Cardiac fibroblast (primary cell): ENCODE data around the gene CCDC187.

ENCODE experiments used
- DNase-seq, 2 donors: peaks; one replicate each; pipeline versions ENCODE4 v3.0.0 to v3.0.0-alpha.2; 2010; ENCODE audit warnings: low read depth in 2 of 2
- H3K4me3 ChIP-seq, 2 donors: replicated peaks in 1 of 2; 1 replicate in 1 of 2; 2 replicates in 1 of 2; pipeline ENCODE4 v1.5.1; 2011; ENCODE audit warnings: low read depth in 2 of 2, low read length in 2 of 2, mild to moderate bottlenecking in 2 of 2, moderate library complexity in 1 of 2
- TF ChIP-seq, protein P1 (sequence below): IDR thresholded peaks from one replicate; pipeline ENCODE4 v1.5.1; 2011; ENCODE audit warnings: low read depth, mild to moderate bottlenecking, low read length, inconsistent platforms

CCDC187 gene

DNA sequence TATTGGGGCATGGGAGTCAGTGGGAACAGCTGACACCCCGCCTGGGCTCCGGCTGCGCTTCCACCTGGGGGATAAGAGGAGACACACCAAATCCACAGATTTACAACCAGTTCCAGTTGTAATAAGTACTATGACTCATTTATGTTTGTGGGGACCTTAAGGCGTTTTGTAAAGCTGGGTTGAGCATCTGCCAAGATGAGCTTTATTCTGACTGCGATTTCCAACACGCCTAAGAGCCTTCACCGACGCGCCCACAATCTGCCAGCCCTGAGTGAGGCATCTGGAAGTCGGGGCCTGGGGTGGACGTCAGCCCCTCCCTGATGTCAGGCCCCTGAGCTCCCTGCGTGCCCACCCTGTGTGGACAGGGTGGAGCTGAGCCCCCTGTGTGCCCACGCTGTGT lies 84.6 kb downstream of the CCDC187 start:
- peak in 1 of 2 donors; percentile 22 for DNase-seq
- no peak overlapping the region for H3K4me3 ChIP-seq
- TF ChIP-seq, protein P1, sequence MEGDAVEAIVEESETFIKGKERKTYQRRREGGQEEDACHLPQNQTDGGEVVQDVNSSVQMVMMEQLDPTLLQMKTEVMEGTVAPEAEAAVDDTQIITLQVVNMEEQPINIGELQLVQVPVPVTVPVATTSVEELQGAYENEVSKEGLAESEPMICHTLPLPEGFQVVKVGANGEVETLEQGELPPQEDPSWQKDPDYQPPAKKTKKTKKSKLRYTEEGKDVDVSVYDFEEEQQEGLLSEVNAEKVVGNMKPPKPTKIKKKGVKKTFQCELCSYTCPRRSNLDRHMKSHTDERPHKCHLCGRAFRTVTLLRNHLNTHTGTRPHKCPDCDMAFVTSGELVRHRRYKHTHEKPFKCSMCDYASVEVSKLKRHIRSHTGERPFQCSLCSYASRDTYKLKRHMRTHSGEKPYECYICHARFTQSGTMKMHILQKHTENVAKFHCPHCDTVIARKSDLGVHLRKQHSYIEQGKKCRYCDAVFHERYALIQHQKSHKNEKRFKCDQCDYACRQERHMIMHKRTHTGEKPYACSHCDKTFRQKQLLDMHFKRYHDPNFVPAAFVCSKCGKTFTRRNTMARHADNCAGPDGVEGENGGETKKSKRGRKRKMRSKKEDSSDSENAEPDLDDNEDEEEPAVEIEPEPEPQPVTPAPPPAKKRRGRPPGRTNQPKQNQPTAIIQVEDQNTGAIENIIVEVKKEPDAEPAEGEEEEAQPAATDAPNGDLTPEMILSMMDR = no peak

DNA sequence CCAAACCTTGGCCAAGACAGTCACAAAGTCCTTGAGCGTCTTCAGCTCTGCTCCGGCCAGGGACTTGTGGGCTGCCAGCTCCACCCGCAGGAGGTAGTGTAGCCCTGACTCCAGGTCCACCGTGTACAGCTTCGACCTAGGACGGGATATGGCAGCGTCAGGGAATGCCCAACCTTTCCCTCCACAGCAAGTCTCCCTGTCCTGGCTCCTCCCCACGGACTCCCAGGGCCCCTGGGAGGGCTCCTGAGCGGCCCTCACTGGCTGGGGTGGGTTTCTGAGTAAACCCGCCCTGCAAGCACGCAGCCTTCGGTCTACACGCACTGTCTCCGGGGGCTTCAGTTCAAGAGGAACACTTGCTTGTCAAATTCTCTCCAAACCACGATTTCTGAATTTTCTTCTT lies 85.2 kb downstream of the CCDC187 start:
- H3K4me3 ChIP-seq = no peak overlapping the region
- TF ChIP-seq, protein P1 = no peak
- no peak for DNase-seq

DNA sequence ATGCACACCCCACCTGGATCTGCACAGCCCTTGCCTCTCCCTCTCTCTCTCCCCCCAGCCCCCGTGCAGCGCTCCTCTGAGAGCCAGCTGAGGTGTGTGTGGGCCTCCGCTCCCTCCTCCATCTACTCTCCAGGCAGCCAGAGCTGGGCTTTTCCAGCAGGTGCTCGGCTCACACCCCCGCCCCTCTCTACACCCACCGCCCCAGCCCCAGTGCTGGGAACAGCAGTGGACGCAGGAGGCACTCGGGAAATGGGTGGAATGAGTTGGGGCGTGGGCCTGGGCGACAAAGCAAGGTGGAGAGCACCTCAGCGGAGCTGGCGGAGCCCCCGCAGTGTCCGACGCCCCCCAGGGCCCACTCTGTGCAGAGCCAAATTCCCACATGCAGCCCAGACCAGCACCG lies 85.6 kb downstream of the CCDC187 start:
- TF ChIP-seq, protein P1 = no peak
- no peak overlapping the region for H3K4me3 ChIP-seq
- DNase-seq = no peak

DNA sequence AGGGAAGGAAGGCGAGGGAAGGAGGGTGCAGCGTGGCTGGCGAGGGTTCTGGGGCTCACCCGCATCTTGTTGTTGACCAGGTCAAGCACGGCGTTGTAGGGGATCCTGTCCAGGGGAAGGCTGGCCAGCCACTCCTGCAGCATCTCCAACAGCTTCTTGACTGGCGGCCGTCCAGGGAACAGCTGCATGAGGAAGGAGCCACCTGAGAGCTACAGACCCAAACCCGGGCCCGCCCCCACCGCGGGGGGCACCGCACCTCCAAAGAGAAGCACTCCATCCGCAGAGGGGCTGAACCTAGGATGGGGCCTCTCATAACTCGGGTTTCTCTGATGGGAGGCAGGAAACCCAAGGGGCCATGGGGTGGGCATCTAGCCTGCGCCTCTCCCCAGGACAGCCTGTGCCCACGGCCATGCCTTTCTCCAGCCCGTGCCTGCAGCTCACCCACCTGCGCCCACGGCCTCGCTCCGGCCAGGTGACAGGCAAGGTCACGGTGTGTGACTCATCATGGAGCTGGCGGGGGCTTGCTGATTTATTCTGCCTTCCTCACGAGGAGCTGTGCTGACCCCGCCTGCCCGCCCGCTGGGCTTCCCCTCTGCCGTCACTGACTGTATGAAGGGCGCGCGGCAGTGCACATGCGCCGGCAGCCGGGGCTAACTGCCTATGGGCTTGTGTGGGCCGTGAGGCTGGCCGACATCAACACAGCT lies 87.2 kb downstream of the CCDC187 start:
- DNase-seq = no peak
- no peak overlapping the region for H3K4me3 ChIP-seq
- TF ChIP-seq, protein P1 = no peak

DNA sequence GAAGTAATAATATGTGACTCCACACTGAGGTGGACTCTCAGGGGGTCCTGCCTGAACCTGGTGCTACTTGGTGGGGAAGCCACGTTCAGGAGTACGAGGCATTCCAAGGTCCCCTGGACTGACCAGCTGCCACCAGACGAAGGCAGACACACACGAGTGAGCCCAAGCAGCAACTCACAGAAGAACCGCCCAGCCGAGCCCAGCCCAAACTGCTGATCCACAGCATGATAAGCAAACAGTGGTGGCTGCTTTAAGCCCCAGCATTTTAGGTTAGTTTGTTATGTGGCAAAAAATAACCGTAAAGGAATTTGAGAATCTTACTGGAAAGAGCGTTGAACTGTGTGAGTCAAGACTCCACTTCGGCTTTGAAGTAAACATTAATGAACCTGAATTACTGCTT lies 90.2 kb downstream of the CCDC187 start:
- TF ChIP-seq, protein P1 = no peak
- H3K4me3 ChIP-seq = no peak overlapping the region
- no peak for DNase-seq

DNA sequence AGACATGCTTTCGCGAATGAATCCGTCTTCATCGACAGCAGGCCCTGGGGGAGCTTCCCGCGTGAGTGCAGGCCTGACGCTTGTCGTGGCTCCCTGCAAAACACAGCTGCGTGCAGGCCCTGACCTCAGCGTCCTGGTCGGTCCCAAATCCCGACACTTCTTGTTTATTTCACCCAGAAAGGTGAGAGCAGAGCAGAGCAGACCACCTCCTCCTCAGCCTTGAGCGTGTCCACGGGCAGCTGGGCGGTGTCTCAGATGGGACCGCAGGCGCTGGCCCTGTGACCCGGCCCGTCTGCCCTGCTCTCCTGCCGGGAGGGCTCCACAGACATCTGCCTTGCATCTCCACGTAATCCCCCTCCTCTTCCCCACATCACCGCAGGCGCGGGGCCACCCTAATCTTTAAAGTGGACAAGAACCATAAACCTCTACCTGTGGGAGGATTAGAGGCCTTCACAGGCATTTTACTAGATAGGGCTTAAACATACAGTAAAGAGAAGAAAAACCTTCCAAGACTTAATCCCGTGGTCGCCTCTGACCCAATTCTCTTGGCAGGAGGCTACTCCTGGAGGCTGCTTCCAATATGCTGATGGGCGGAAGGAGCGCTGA lies 91.4 kb downstream of the CCDC187 start:
- no peak overlapping the region for H3K4me3 ChIP-seq
- TF ChIP-seq, protein P1 = no peak
- no peak for DNase-seq
